HepG2 (cell line): ENCODE data around the gene TOB1. TPM values are rescaled to one million over a fixed set of nuclear protein-coding genes. Genes with fewer than 3 reads are reported as not detected.

Experiments
- ARHGAP35 ChIP-seq: sonication (generic); formaldehyde crosslinking; IDR thresholded peaks from 2 replicates; pipeline ENCODE4 v1.9.0; 2022; ENCODE audit warnings: mild to moderate bottlenecking, inconsistent platforms, moderate library complexity, missing genetic modification reagents, borderline replicate concordance
- BATF2 ChIP-seq: sonication (generic); formaldehyde crosslinking; IDR thresholded peaks from 2 replicates; pipeline ENCODE4 v1.8.0; 2022; ENCODE audit warnings: mild to moderate bottlenecking, missing genetic modification reagents, moderate library complexity
- FOXP4 ChIP-seq: sonication (generic); formaldehyde crosslinking; IDR thresholded peaks from 2 replicates; pipeline ENCODE4 v1.4.0; 2020; ENCODE audit warnings: missing genetic modification reagents
- FUBP1 ChIP-seq: sonication (generic); formaldehyde crosslinking; IDR thresholded peaks from 2 replicates; pipeline ENCODE4 v1.5.1; 2020; ENCODE audit warnings: missing genetic modification reagents, mild to moderate bottlenecking, borderline replicate concordance
- KAT7 ChIP-seq: IDR thresholded peaks from 2 replicates; pipeline ENCODE4 v1.6.1; 2018; ENCODE audit warnings: borderline replicate concordance, missing compliant biosample characterization
- NFAT5 ChIP-seq: sonication (generic); formaldehyde crosslinking; IDR thresholded peaks from 2 replicates; pipeline ENCODE4 v1.4.0; 2020; ENCODE audit warnings: missing genetic modification reagents
- NR2C2 ChIP-seq: sonication (generic); formaldehyde crosslinking; IDR thresholded peaks from 2 replicates; pipeline ENCODE4 v1.4.0; 2020; ENCODE audit warnings: missing genetic modification reagents, mild to moderate bottlenecking, moderate library complexity, borderline replicate concordance
- NR2F2 ChIP-seq: IDR thresholded peaks from 2 replicates; pipeline ENCODE4 v1.6.1; 2012; ENCODE audit warnings: low read depth, inconsistent platforms, borderline replicate concordance
- RORA ChIP-seq: sonication (generic); formaldehyde crosslinking; IDR thresholded peaks from 2 replicates; pipeline ENCODE4 v1.5.0; 2020; ENCODE audit warnings: mild to moderate bottlenecking, missing genetic modification reagents, moderate library complexity
- SMC3 ChIP-seq: IDR thresholded peaks from 2 replicates; pipeline ENCODE4 v1.6.1; 2011; ENCODE audit warnings: low read length, improper control_type of control experiment
- ZBED4 ChIP-seq: sonication (generic); formaldehyde crosslinking; IDR thresholded peaks from 2 replicates; pipeline ENCODE4 v1.4.0; 2020; ENCODE audit warnings: missing genetic modification reagents, borderline replicate concordance
- ZNF235 ChIP-seq: sonication (generic); formaldehyde crosslinking; IDR thresholded peaks from 2 replicates; pipeline ENCODE4 v1.8.1; 2023; ENCODE audit warnings: mild to moderate bottlenecking, missing genetic modification reagents, borderline replicate concordance
- ZNF550 ChIP-seq: sonication (generic); formaldehyde crosslinking; IDR thresholded peaks from 2 replicates; pipeline ENCODE4 v1.4.0; 2020; ENCODE audit warnings: mild to moderate bottlenecking, missing genetic modification reagents, borderline replicate concordance
- ZNF576 ChIP-seq: sonication (generic); formaldehyde crosslinking; IDR thresholded peaks from 2 replicates; pipeline ENCODE4 v1.4.0; 2020; ENCODE audit warnings: mild to moderate bottlenecking, missing genetic modification reagents
- ZSCAN30 ChIP-seq: sonication (generic); formaldehyde crosslinking; IDR thresholded peaks from 2 replicates; pipeline ENCODE4 v1.5.0; 2020; ENCODE audit warnings: mild to moderate bottlenecking, missing genetic modification reagents
- polyA plus RNA-seq, 8 experiments: library from polyadenylated mRNA; depleted of rRNA in 3 of 8; stranded (reverse) in 7 of 8; unstranded in 1 of 8; fragments of >200 nt; fragmentation: Illumina TruSeq in 4 of 8; extraction: Trizol in 4 of 8; gene quantifications; 2 replicates each; pipeline versions ENCODE4 v1.2.1 to v1.2.3, GENCODE V29; 2011 to 2016; ENCODE audit warnings: low read depth in 4 of 8, missing spikeins in 1 of 8, mixed read lengths in 1 of 8; ENCODE audit not compliant: insufficient read depth in 1 of 8
- total RNA-seq, 5 experiments: library from RNA; depleted of rRNA; stranded (reverse); fragments of >200 nt; fragmentation: Illumina TruSeq; extraction: Trizol; gene quantifications; 2 replicates each; pipeline ENCODE4 v1.2.3, GENCODE V29; 2016; ENCODE audit warnings: low read depth in 1 of 5

Gene TOB1
- total and polyA plus RNA-seq, 2 of the 13 experiments (the other 11 are each of a cell fraction or from before 2014, with no cell fraction given) = 21.9 to 57.7 TPM

- TF ChIP-seq ZNF550 (CRISPR knock-in tag) (no peak), FOXP4 (CRISPR knock-in tag) (peak; percentile 81), RORA (CRISPR knock-in tag) (no peak), NFAT5 (CRISPR knock-in tag) (no peak), ZNF576 (CRISPR knock-in tag) (no peak), NR2F2 (no peak), FUBP1 (CRISPR knock-in tag) (0 out of 2 replicates have a peak, but pooled peaks have one; percentile 25), ARHGAP35 (CRISPR knock-in tag) (no peak), SMC3 (no peak), ZBED4 (CRISPR knock-in tag) (no peak), ZSCAN30 (CRISPR knock-in tag) (no peak), ZNF235 (CRISPR knock-in tag) (no peak), BATF2 (no peak), KAT7 (CRISPR knock-in tag) (no peak), NR2C2 (no peak)
Measured at GRCh38 chr17:50899005-50899460, 32.9 kb upstream of the TOB1 start (continued).
